HK-2 (cell line): ENCODE measurements around the gene BRWD1.

Experiments used
- DNase-seq: peaks from one replicate; pipeline ENCODE4 v3.0.0-alpha.2; 2018; ENCODE audit not compliant: unreplicated experiment

The BRWD1 gene

DNA sequence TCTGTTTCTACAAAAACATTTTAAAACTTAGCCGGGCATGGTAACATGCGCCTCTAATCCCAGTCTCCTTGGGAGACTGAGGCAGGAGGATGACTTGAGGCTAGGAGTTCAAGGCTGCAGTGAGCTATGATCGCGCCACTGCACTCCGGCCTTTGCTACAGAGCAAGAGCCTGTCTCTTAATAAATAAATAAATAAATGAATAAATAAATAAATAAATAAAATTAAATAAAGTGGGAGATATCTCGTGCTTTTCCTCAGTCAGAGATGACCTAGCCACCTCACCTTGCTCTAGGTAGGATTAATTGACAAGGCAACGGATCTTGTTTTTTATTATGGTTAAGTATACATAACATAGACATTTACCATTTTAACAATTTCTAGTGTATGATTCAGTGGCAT is 14.3 kb upstream of the BRWD1 start:
- no peak for DNase-seq

DNA sequence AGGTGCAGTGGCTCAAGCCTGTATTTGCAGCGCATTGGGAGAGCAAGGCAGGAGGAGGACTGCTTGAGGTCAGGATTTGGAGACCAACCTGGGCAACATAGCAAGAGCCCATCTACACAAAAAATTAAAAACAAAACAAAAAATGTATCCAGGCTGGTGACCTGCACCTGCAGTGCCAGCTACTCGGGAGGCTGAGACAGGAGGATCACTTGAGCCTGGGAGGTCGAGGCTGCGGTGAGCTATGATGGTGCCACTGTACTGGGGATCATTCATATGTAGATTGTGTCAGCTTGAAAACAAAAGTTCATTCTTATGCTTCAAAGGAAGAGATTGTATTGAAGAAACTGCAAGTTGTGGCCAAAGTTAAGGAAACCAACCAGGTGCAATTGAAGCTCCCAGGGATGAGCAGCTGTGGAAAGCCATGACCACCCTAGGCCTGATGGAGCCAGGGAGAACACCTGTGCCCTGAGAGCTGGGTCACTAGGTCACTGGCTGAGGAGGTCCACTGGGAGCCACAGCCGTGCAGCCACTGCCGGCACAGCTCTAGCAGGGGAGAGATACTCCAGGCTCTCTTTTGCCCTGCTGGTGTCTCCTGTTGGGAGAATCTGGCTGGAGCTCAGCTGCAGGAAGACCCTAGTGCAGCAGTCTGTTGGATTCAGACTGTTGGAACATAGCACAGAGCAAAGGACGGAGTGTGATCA is 13.3 kb upstream of the BRWD1 start:
- DNase-seq = no peak

DNA sequence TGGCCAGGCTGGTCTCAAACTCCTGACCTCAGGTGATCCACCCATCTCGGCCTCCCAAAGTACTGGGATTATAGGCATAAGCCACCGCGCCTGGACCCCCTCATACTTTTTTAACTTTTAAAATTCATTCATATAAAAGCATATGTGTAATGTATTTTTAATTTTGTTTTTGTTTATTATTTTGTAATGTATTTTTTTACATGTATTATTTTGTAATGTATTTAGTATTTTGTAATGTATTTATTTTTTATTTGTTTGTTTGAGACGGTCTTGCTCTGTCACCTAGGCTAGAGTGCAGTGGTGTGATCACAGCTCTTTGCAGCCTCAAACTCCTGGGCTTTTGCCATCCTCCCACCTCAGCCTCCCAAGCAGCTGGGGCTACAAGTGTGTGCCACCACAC is 12.0 kb upstream of the BRWD1 start:
- DNase-seq = no peak

DNA sequence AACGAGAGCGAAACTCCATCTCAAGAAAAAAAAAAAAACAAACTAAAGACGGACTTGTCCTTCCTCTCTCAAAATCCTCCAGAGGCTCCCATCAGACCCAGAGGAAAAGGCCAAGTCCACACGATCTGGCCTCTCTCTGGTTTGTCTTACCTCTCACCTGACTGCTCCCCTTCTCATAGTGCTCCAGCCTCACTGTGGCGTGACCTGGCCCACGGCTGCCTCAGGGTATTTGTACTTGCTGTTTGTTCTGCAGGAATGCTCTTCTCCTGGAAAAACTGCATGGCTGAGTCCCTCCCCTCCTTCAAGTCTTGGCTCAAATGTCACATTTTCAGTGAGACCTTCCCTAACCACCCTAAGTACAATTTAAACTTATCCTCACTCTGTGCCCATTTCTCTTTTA is 8.0 kb upstream of the BRWD1 start:
- DNase-seq = no peak

DNA sequence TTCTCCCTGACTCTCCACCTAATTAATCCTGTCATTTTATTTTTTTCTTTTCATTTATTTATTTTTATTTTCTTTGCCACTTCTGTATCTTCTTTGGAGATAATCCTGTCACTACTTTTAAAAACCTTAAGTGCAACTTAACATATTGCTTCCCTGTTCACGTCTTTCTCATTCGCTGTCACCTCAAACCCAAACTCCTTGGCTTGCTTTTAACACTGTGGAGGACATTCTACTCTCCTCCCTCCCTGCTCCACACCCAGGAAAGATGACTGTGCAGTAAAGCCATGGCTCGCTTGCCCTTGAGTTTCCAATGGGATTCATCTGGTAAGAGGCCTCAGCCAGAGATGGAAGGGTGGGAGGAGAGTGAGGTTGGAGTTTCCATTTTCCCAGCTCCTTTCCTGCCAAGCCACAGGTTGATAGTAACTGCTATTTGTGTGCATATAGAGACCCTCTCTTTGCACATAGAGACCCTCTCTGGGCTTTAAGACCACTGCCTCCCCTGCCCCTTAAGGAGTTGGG is 6.4 kb upstream of the BRWD1 start:
- no peak for DNase-seq

DNA sequence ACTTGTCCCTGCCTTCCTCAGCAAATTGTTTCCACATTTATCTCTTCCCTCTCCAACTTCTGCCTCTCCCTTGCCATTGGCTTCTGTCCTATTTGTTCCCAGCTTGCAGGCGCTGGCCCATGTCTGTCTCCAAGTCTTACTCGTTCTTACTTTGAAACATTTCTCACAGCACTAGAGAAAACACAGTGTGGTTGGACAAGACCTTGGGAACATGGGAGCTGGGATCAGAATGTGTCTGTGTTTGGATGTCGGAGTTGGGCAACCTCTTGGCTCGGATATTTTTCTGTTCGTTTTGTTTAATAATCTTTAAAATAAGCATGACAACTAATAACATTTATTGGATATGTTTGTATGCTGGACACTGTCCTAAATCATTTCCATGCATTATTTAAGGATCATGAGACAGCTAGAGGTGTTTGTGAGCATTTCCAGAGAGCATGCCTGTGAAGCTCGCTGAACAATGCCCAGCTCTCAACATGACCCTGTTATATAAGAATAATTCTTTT is 5.9 kb upstream of the BRWD1 start:
- DNase-seq = no peak

DNA sequence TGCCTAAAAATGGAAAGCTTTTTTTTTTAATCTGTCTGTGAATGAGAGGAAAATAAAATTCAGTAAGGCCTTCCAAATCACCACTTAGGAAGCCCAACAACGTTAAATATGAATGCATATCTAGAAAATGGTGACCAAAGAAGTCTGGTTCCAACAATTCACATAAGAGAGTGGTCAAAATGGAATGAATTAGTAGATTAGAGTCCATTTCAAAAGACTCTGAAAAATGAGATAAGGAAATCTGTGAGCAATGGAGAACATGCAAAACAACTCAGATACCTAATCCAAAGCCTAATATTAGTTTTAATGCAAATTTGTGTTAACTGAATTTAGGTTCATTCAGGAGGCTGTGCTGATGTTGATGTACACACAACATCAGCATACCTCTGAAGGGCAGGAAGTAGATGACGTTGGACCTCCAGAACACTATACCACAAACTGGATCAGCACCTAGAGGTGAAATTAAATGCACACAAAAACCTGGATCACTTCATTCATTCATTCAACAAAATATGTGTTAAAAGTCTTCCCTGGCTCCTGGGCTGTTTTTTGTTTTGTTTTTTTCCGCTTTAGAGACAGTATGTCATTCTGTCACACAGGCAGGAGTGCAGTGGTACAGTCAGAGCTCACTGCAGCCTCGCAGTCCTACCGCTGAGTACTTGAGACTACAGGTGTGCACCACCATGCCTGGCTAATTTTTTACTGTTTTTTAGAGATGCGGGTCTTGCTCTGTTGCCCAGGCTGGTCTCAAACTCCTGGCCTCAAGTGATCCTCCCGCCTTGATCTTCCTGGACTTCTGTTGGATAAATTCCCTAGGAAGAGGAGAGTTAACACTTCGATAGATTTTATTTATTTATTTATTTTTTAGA is 4.9 kb upstream of the BRWD1 start:
- DNase-seq = no peak

DNA sequence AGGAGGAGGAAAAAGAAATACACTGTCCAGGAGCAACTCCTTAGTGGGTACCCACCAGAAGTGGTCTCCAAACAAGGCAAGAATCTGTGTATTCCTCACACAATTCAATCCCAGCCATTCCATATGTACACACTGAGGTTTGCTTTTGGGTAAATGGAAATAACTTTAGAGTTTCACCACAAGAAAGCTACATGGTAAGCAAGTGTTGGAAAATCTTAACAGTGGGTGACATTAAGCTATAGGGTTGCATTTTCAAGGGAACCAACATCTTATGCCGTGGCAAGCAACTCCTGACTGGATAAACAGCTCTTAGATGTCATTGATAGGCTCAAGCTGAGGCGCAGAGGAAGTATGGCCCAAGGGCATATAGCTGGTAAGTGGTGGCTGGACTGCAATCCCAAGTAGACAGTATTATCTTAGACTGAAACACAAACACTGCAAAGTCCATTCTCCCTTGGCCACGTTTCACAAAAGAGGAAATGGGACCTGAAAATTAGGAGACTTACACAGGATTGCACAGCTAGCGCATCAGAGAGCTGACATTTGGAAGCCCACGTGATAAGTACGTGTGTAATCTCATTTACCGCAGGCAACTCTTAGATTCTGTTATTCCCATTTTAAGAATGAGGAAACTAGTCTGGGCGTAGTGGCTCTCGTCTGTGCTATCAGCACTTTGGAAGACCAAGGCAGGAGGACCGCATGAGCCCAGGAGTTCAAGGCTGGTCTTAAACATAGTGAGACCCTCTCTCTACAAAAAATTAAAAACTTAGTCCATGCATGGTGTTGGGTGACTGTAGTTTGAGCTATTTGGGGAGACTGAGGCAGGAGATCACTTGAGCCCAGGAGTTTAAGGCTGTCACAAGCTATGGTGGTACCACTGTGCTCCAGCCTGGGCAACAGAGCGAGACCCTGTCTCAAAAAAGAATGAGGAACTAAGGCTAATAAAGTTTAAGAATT is 4.0 kb upstream of the BRWD1 start:
- DNase-seq = no peak

DNA sequence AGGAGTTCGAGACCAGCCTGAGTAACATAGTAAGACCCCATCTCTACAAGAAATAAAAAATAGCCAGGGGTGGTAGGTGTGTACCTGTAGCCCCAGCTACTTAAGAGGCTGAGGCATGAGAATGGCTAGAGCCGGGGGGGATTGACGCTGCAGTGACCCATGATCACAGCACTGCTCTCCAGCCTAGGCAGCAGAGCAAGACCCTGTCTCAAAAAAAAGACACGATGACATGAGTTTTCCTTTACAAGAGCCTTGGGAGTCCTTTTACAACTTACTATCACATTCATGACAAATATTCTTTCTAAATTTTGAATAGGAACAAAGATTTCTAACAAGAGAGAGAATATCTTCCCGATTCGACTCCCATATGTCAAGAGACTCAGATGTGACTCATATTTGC is 3.3 kb upstream of the BRWD1 start:
- no peak for DNase-seq

DNA sequence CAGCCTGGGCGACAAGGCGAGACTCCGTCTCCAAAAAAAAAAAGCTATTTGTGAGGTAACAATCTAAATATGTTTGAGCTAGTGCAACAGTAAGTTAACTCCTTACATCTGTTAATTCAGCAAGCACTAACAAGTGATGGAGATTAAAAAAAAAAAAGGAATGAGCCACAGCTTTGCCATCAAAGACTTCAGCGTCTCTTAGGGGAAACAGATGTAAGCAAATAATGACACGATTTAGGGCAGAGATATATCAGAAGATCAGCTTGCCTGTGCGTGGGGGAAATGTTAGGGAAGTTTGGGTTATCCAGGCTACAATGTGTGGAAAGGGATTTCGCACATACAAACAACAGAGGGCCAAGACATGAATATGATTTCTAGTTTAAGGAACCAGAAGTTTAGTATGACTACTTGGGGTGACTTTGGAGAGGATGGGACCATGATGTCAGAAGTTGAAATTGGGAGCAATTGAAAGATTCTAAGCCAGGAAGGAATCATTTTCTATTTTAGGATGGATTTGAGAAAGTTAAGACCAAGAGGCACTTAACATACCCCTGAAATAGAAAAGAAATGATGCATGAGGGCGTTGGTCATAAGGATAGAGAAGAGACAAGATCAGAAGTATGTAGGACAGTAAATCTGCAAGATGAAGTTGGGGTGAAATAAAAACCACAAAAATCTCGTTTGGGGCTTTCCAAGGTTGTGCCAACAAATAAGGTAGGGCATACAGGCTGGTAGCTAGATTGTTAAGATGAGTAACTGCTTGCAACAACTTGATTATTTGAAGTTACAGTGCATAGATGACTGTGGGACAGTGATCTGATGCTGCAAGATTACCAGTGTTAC is 2.4 kb upstream of the BRWD1 start:
- no peak for DNase-seq

DNA sequence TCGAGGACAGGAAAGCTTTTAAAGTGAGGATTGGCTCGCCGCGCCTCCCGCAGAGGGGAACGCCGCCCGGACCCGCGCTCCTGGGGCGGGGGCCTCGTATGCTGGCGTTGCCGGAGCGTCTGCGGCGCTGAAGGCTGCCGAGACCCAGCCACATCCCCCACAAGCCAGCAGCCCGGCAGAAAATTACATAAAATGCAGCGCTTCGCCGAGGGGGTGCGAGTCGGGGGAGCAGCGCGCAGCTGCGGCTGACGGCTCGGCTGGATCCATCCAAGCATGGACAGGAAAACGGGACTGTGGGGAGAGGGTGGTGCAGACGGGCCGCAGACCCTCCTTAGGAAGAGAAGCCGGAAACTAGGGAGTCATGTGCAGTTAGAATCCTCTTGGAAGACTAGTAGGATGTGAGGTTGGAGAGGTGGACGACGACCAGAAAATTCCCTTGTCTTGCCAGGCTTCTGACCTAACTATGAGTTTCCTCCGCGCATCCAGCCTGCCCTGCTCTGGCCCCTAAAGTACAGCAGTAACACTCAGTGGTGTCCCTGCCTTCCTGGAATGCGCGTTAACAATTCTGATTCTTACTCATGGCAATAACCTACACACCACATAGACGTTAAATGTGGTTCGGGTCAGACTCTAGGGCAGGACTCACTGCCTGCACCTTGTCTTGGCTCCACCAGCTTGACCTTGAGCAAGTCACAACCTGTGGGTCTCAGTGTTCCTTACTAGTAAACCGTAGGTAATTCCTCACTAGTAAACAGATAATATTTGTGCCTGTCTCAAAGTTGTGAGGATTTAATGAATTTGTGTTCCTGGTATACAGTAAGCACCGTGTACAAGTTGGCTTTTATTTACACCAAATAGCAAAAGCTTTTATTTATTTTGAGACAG is 953 bp upstream of the BRWD1 start:
- DNase-seq = peak; percentile 52

DNA sequence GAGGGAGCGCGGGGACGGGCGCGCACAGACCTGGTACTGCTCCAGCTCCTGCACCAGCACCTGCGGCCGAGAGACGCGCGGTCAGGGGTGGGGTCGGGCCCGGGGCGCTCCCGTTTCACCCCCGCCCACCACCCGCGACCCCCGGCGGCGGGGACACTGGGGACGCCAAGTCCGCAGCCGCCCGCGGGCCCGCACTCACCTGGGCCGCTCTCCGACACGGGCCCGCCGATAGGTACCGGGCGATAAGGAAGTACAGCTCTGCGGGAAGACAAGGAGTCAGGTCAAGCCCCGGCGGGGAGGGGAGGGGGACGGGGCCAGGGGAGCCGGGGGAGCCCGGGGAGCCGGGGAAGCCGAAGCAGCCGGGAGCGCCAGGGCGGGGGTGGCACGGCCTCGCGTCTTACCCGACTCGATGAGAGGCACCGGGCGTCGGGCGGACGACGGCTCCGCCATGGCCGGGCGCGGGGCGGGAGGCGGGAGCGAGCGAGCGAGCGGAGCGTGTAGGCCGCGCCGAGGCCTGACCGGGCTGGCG is 326 bp downstream of the BRWD1 start:
- no peak for DNase-seq

DNA sequence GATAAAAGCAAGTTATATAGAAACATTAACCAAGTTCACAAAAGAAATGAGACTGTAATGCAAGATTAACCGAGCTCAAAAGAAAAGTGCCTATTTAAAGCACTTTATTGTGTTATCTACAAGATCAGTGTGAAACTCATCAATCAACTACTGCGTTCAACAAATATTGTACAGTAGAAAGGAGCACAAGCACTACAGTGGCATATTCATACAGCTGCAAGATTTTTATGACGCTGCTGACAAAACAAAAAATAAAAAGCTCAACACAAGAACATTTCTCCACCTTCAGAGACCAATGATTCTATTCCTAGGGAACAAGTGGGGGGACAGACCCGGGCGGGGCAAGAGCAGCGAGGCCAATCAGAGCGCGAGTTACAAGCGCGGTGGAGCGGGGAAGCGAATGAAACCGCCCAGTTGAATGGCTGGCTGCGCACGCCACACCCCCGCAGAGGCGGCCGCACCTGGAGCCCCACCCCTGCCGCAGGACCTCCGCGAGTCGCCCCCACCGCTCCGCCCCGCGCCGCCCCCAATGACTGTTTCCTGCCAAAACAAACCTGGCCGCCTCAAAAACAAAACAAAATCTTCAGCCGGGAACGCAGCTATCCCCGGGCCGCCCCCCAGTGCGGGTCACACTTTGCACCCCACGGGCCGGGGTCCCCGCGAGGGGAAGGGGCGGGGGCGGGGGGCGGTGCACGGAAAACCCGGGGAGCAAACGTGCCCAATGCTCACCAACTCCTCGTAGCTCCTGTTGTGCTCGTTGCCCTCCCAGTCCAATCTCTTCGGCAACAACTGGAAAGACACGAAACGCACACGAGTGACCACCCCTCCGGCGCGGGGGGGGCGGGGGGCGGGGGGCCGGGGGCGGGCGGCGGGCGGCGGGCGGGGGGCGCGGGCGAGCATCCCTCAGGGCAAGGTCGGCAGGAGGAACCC is 1.1 kb downstream of the BRWD1 start:
- peak; percentile 89 for DNase-seq

DNA sequence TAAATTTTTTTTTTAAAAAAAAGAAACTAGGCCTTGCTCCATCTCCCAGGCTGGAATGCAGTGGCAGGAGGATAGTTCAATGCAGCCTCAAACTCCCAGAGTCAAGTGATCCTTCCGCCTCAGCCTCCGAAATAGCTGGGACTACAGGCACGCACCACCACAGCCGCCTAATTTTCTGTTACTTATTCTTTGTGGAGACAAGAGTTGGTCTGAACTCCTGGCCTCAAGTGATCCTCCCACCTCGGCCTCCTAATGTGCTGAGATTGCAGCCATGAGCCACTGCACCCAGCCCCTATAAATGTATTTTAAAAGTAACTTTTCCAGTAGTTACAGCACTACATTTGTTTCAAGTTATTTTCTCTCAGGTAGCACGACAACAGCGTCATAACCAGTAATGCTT is 2.3 kb downstream of the BRWD1 start:
- DNase-seq = no peak

DNA sequence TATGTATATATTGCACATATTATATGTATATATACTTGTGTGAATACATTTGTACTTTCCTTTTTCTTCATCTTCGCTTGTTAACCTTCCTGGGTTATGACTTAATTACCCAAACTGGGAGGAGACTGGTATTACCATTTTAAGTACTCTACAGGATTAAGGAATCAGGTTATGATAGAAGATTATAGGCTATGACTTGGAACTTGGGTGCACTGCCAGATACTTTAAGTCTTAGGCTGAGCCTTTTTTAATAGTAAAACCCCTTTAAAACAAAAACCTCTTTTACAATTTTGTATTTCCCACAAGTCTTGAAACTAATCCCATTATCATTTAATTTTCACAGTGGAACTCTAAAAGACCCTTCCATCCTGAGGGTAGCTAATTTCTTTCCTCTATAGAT is 6.0 kb downstream of the BRWD1 start:
- no peak for DNase-seq

DNA sequence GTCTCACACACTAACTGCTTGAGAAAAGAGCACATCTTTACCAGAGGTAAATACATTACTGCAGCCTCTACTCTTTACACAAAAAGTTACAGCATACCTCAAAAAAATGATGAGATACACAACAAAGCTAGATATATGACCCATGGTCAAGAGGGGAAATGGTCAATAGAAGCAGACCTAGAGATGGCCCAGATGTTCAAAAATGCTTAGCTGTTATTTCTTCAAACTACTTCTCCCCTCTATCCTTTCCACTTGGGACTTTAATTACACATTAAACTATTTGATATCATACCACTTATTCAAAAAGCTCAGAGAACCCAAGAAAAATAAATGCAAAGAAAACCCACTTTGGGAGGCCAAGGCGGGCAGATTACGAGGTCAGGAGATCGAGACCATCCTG is 12.8 kb downstream of the BRWD1 start:
- DNase-seq = no peak

DNA sequence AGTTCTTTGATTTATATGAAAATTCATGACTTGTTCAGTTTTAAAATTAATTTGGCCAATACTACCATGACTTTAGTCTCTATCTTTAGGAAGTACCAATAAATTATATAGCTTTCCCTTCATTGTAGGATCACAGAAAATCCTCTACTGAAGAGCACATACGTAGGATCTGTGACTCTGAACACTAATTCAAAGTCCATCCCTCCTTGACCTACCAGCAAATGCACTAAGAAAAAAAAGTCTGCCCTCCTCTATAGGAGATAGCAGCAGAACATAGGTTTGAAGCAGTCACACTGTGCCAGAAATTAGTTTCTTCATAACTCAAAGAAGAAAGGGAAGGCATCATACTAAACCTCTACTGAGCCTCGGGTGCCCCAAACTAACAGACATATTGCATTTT is 16.5 kb downstream of the BRWD1 start:
- no peak for DNase-seq

DNA sequence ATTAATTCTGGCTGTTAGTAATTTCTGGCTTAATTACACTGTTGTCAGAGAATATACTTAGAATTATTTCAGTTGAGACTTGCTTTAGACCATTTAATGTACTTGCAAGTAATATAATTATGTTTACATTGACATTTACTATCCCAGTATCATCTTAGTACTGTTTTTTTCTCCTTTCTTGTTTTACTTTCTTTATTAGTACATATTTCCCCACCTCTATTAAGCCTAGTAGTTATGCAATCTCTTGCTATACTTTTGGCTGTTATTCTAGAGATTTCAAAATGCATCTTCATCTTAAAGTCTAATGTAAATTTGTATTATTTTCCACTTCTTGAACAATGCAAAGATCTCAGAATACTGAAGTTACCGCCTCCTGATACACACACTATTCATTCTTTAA is 24.4 kb downstream of the BRWD1 start:
- DNase-seq = no peak

DNA sequence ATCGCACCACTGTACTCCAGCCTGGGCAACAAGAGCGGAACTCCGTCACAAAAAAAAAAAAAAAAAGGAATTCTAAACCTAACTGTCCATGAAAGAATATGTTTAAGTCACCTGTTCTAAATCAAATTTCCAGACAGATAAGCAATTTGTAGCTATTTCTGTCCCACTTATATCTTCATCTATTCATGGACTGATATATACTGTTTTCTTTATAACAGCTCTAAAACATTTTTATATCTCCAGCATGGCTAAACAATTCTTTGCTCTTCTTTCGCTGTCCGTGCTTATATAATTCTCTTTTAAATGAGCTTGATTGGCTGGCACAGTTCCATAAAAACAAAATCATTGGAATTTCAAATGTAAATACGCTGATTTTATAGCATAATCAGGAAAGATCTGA is 30.5 kb downstream of the BRWD1 start:
- no peak for DNase-seq
